HepG2 (cell line): ENCODE measurements around the gene RXFP2. TPM values are rescaled to one million over a fixed set of nuclear protein-coding genes. Genes with fewer than 3 reads are reported as not detected.

ENCODE experiments used
- ATAC-seq: fragments of 200-7000 bp; cut with Tn5 transposase; 3 replicates; pipeline ENCODE4 v1.9.1; 2020; ENCODE audit warnings: mild to moderate bottlenecking, moderate library complexity
- BruUV-seq: library from RNA; stranded (reverse); fragments of 400-500 nt; replicated peaks from 2 replicates; lab custom pipeline; 2021; lab: Mats Ljungman, UMichigan
- CTCF ChIA-PET: fragments of 300-600 bp; formaldehyde crosslinking; extraction: SDS; loops from one replicate; lab custom pipeline; 2021; ENCODE audit warnings: low total read pairs, inconsistent platforms, low intra/inter-chr PET ratio; lab: Yijun Ruan, JAX
- POLR2A ChIA-PET: fragments of 350-600 bp; sonication (Branson Sonifier 250); formaldehyde crosslinking; loops from one replicate; lab custom pipeline; 2020; ENCODE audit warnings: antibody characterized with exemption, inconsistent platforms; lab: Yijun Ruan, JAX
- DNase-seq: peaks from one replicate; pipeline ENCODE4 v3.0.0-alpha.2; 2015; ENCODE audit warnings: low spot score
- FAIRE-seq: peaks from 3 replicates; lab custom pipeline; 2011; peaks lifted over from hg19 to GRCh38; lab: Jason Lieb, UNC
- H2AFZ ChIP-seq: one replicate; pipeline ENCODE4 v1.6.1; 2011; ENCODE audit warnings: low read length, inconsistent platforms
- H3K27ac ChIP-seq: fragments of 300-600 bp; 3 replicates; pipeline ENCODE4 v1.8.0; 2011; ENCODE audit warnings: mixed run types, mild to moderate bottlenecking, mixed read lengths, low read length, inconsistent platforms; ENCODE audit not compliant: insufficient read depth; ENCODE audit errors: extremely low read length
- H3K27me3 ChIP-seq, 2 experiments: fragments of 200-600 bp in 1 of 2; 2 replicates in 1 of 2; 3 replicates in 1 of 2; pipeline versions ENCODE4 v1.6.0 to v1.8.0; 2011; ENCODE audit warnings: low read length in 2 of 2, mild to moderate bottlenecking in 2 of 2, moderate library complexity in 2 of 2, inconsistent platforms in 1 of 2; ENCODE audit not compliant: insufficient read depth in 2 of 2, control insufficient read depth in 1 of 2
- H3K36me3 ChIP-seq, 2 experiments: fragments of 200-600 bp in 1 of 2; replicated peaks in 1 of 2; 2 replicates in 1 of 2; 3 replicates in 1 of 2; pipeline versions ENCODE4 v1.5.1 to v1.8.0; 2011; ENCODE audit warnings: low read length in 2 of 2, inconsistent platforms in 1 of 2; ENCODE audit not compliant: insufficient read depth in 2 of 2, control insufficient read depth in 1 of 2
- H3K4me1 ChIP-seq: 2 replicates; pipeline ENCODE4 v1.5.1; 2012; ENCODE audit warnings: low read length, inconsistent platforms; ENCODE audit not compliant: insufficient read depth
- H3K4me2 ChIP-seq: 2 replicates; pipeline ENCODE4 v1.6.0; 2011; ENCODE audit warnings: low read depth, low read length, inconsistent platforms
- H3K4me3 ChIP-seq, 3 experiments: fragments of 200-600 bp in 1 of 3; sonication (generic), shearing (Covaris generic) in 1 of 3; replicated peaks in 1 of 3; 2 replicates each; pipeline ENCODE4 v1.5.1; 2011 to 2016; ENCODE audit warnings: low read length in 3 of 3, inconsistent platforms in 2 of 3, low read depth in 2 of 3, mild to moderate bottlenecking in 2 of 3, control low read depth in 1 of 3, mixed read lengths in 1 of 3; ENCODE audit not compliant: insufficient read depth in 1 of 3
- H3K79me2 ChIP-seq: one replicate; pipeline ENCODE4 v1.6.1; 2011; ENCODE audit warnings: low read length, inconsistent platforms; ENCODE audit not compliant: insufficient read depth
- H3K9ac ChIP-seq: 2 replicates; pipeline ENCODE4 v1.6.0; 2011; ENCODE audit warnings: mild to moderate bottlenecking, low read depth, low read length, inconsistent platforms; ENCODE audit not compliant: insufficient read depth
- H3K9me3 ChIP-seq: 2 replicates; pipeline ENCODE4 v1.5.1; 2012; ENCODE audit warnings: mild to moderate bottlenecking, low read length
- H4K20me1 ChIP-seq: 2 replicates; pipeline ENCODE4 v1.6.0; 2011; ENCODE audit warnings: inconsistent platforms, mild to moderate bottlenecking, low read length, moderate library complexity; ENCODE audit not compliant: insufficient read depth
- BRCA1 ChIP-seq: sonication (generic); formaldehyde crosslinking; IDR thresholded peaks from 2 replicates; pipeline ENCODE4 v1.4.0; 2020; ENCODE audit warnings: missing genetic modification reagents
- CC2D1A ChIP-seq: sonication (generic); formaldehyde crosslinking; IDR thresholded peaks from 2 replicates; pipeline ENCODE4 v1.8.1; 2023; ENCODE audit warnings: mild to moderate bottlenecking, missing genetic modification reagents
- EZH2 ChIP-seq: conservative IDR thresholded peaks from 2 replicates; pipeline ENCODE4 v1.6.1; 2012; ENCODE audit warnings: mild to moderate bottlenecking, low read depth, low read length, moderate library complexity
- GTF2F1 ChIP-seq: fragments of 150-350 bp; IDR thresholded peaks from 2 replicates; pipeline ENCODE4 v1.6.1; 2014; ENCODE audit warnings: low read length
- SNAPC2 ChIP-seq: sonication (generic); formaldehyde crosslinking; IDR thresholded peaks from 2 replicates; pipeline ENCODE4 v1.8.1; 2022; ENCODE audit warnings: mild to moderate bottlenecking, missing genetic modification reagents
- SP1 ChIP-seq, 2 experiments: fragments of 450-650 bp in 1 of 2; sonication (generic) in 1 of 2; formaldehyde crosslinking in 1 of 2; IDR thresholded peaks; 2 replicates each; pipeline versions ENCODE4 v1.4.0 to v1.6.1; 2016 to 2020; ENCODE audit warnings: missing genetic modification reagents in 1 of 2
- SP5 ChIP-seq: IDR thresholded peaks from 2 replicates; pipeline ENCODE4 v1.6.1; 2016; ENCODE audit warnings: low read depth, borderline replicate concordance
- TARDBP ChIP-seq: sonication (generic); formaldehyde crosslinking; IDR thresholded peaks from 2 replicates; pipeline ENCODE4 v1.8.0; 2022; ENCODE audit warnings: mild to moderate bottlenecking, missing genetic modification reagents
- TOPORS ChIP-seq: sonication (generic); formaldehyde crosslinking; IDR thresholded peaks from 2 replicates; pipeline ENCODE4 v1.8.0; 2023; ENCODE audit warnings: mild to moderate bottlenecking, missing genetic modification reagents
- ZBTB1 ChIP-seq: sonication (generic); formaldehyde crosslinking; IDR thresholded peaks from 2 replicates; pipeline ENCODE4 v1.4.0; 2020; ENCODE audit warnings: missing genetic modification reagents, borderline replicate concordance
- ZNF350 ChIP-seq: sonication (generic); formaldehyde crosslinking; IDR thresholded peaks from 2 replicates; pipeline ENCODE4 v1.4.0; 2020; ENCODE audit warnings: mild to moderate bottlenecking, low read depth, missing genetic modification reagents, borderline replicate concordance
- ZNF660 ChIP-seq: sonication (generic); formaldehyde crosslinking; IDR thresholded peaks from 2 replicates; pipeline ENCODE4 v1.5.1; 2020; ENCODE audit warnings: mild to moderate bottlenecking, low read depth, missing genetic modification reagents, borderline replicate concordance
- WGBS: methylation state at CpG from one replicate; pipeline ENCODE4 v1.1.6; 2017; ENCODE audit warnings: low lambda C conversion rate; 5-methylcytosine and 5-hydroxymethylcytosine counted together
- in situ Hi-C: cut with HindIII; loops from 2 replicates; pipeline ENCODE4 v1.10.0; 2017; ENCODE audit warnings: low pct_unique_long_range_greater_than_20kb; ENCODE audit not compliant: extremely low pct_ligation_motif_present
- intact Hi-C: fragments of 100-400 bp; cut with micrococcal nuclease; formaldehyde crosslinking; loops from one replicate; pipeline ENCODE4 v1.10.0; 2022; ENCODE audit not compliant: unreplicated experiment
- polyA plus RNA-seq, 8 experiments: library from polyadenylated mRNA; depleted of rRNA in 3 of 8; stranded (reverse) in 7 of 8; unstranded in 1 of 8; fragments of >200 nt; fragmentation: Illumina TruSeq in 4 of 8; extraction: Trizol in 4 of 8; gene quantifications; 2 replicates each; pipeline versions ENCODE4 v1.2.1 to v1.2.3, GENCODE V29; 2011 to 2016; ENCODE audit warnings: low read depth in 4 of 8, missing spikeins in 1 of 8, mixed read lengths in 1 of 8; ENCODE audit not compliant: insufficient read depth in 1 of 8
- total RNA-seq, 5 experiments: library from RNA; depleted of rRNA; stranded (reverse); fragments of >200 nt; fragmentation: Illumina TruSeq; extraction: Trizol; gene quantifications; 2 replicates each; pipeline ENCODE4 v1.2.3, GENCODE V29; 2016; ENCODE audit warnings: low read depth in 1 of 5
- TF ChIP-seq, protein P1 (sequence below): sonication (generic); formaldehyde crosslinking; IDR thresholded peaks from 2 replicates; pipeline ENCODE4 v1.4.0; 2020; ENCODE audit warnings: low read depth, mild to moderate bottlenecking, missing genetic modification reagents
- TF ChIP-seq, protein P2 (sequence below): conservative IDR thresholded peaks from 2 replicates; pipeline ENCODE4 v1.6.1; 2018; ENCODE audit warnings: missing genetic modification reagents

RXFP2 gene
- total and polyA plus RNA-seq, 2 of the 13 experiments (the other 11 are each of a cell fraction or from before 2014, with no cell fraction given), result not detected

DNA sequence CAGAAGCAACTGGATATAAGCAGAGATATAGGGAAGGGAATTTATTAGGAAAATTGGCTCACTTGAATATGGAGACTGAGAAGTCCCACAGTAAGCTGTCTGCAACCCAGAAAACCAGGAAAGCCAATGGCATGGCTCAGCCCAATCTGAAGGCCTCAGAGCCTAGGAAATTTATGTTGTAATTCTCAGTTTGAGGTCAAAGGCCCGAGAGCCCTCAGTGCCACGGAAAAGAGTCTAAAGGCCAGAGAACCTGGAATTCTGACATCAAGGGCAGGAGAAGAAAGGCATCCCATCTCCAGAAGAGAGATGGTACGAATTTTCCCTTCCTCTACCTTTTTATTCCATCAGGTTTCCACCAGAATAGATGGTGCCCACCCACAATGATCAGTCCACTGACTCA is 20.1 kb upstream of the RXFP2 start:
- in situ Hi-C loops (no loop called here), intact Hi-C loops (no loop called here)
- no peaks in the 10 kb centered on the region for H4K20me1 ChIP-seq
- no peak overlapping the region for H3K4me3 ChIP-seq
- ChIA-PET POLR2A (no interaction called here), CTCF (no interaction called here)
- TF ChIP-seq, protein P1, sequence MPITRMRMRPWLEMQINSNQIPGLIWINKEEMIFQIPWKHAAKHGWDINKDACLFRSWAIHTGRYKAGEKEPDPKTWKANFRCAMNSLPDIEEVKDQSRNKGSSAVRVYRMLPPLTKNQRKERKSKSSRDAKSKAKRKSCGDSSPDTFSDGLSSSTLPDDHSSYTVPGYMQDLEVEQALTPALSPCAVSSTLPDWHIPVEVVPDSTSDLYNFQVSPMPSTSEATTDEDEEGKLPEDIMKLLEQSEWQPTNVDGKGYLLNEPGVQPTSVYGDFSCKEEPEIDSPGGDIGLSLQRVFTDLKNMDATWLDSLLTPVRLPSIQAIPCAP (CRISPR knock-in tag), result no peak
- TF ChIP-seq ZNF350, result no peak
- TF ChIP-seq ZBTB1 (CRISPR knock-in tag), result no peak
- TF ChIP-seq TOPORS, result no peak
- no peak for TF ChIP-seq EZH2
- no peaks in the 10 kb centered on the region for H3K27me3 ChIP-seq
- no peak for FAIRE-seq
- H3K4me2 ChIP-seq, result no peak overlapping the region
- no peak overlapping the region for H3K27ac ChIP-seq
- H3K9ac ChIP-seq, result no peak overlapping the region
- DNase-seq, result no peak
- H2AFZ ChIP-seq, result no peak overlapping the region
- no peaks in the 10 kb centered on the region for H3K9me3 ChIP-seq
- ATAC-seq, result no peak
- WGBS, result 0% methylated on average over 3 of the region's 3 CpGs
- no peaks in the 10 kb centered on the region for H3K4me1 ChIP-seq
- no peaks in the 10 kb centered on the region for H3K36me3 ChIP-seq
- H3K79me2 ChIP-seq, result no peaks in the 10 kb centered on the region
- no TSS peak for BruUV-seq

DNA sequence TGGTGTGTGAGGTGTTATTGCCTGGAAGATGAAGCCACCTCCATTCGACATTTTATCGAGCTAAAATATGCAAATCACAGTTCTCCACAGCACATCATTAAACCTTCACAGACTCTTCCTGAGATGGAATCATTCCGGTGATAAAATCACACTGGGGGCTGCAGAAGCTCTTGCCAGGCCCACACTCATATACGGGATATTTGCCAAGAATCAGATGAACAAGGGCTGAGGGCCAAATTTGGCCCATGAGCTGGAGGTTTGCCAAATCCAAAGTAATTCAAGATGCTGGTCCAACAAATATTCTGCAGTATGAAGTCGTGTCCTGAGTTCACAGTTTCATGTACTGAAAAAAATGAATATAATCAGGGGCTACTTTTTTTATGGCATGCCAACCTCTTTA is 16.7 kb upstream of the RXFP2 start:
- 0% methylated on average over 5 of the region's 5 CpGs for WGBS
- Histone ChIP-seq H3K9ac (no peak overlapping the region), H3K9me3 (no peaks in the 10 kb centered on the region), H3K27ac (no peak overlapping the region), H3K36me3 (no peaks in the 10 kb centered on the region), H3K4me2 (no peak overlapping the region), H4K20me1 (no peaks in the 10 kb centered on the region), H3K27me3 (no peaks in the 10 kb centered on the region; a peak in 1 of 5 replicates), H2AFZ (no peak overlapping the region), H3K4me3 (no peak overlapping the region), H3K4me1 (no peaks in the 10 kb centered on the region), H3K79me2 (no peaks in the 10 kb centered on the region)
- CTCF ChIA-PET, result no interaction called here
- ATAC-seq (no peak), FAIRE-seq (no peak), DNase-seq (no peak)
- POLR2A ChIA-PET, result no interaction called here
- in situ Hi-C loops, result no loop called here
- BruUV-seq, result no TSS peak
- intact Hi-C loops, result no loop called here
- no peak for TF ChIP-seq SP5
- TF ChIP-seq TARDBP (CRISPR knock-in tag), result no peak
- TF ChIP-seq GTF2F1, result no peak
- TF ChIP-seq ZNF660 (CRISPR knock-in tag), result no peak
- TF ChIP-seq SP1 (IDR thresholded peaks at IDR 0.05), result no peak
- TF ChIP-seq SP1 (CRISPR knock-in tag; IDR thresholded peaks at IDR 0.05), result no peak
- TF ChIP-seq BRCA1, result no peak
- TF ChIP-seq, protein P2, sequence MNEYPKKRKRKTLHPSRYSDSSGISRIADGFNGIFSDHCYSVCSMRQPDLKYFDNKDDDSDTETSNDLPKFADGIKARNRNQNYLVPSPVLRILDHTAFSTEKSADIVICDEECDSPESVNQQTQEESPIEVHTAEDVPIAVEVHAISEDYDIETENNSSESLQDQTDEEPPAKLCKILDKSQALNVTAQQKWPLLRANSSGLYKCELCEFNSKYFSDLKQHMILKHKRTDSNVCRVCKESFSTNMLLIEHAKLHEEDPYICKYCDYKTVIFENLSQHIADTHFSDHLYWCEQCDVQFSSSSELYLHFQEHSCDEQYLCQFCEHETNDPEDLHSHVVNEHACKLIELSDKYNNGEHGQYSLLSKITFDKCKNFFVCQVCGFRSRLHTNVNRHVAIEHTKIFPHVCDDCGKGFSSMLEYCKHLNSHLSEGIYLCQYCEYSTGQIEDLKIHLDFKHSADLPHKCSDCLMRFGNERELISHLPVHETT (CRISPR knock-in tag), result no peak
- TF ChIP-seq SNAPC2 (CRISPR knock-in tag), result no peak
- TF ChIP-seq CC2D1A (CRISPR knock-in tag), result no peak
